Type B pancreatic cell (in vitro differentiated cells): ENCODE measurements around the gene EDC3. TPM values are rescaled to one million over a fixed set of nuclear protein-coding genes. Genes with fewer than 3 reads are reported as not detected.

Experiments used
- DNase-seq: peaks from one replicate; pipeline ENCODE4 v3.0.0; 2021; ENCODE audit warnings: mixed read lengths; ENCODE audit not compliant: unreplicated experiment; ENCODE audit errors: extremely low spot score
- H3K27ac Mint-ChIP-seq: 2 replicates; pipeline ENCODE4 v1.8.0; 2021; ENCODE audit warnings: mild to moderate bottlenecking, mixed read lengths
- H3K27me3 Mint-ChIP-seq: 2 replicates; pipeline ENCODE4 v1.8.0; 2021; ENCODE audit warnings: mixed read lengths
- H3K36me3 Mint-ChIP-seq: 2 replicates; pipeline ENCODE4 v1.8.0; 2021; ENCODE audit warnings: mixed read lengths
- H3K4me1 Mint-ChIP-seq: one replicate; pipeline ENCODE4 v1.8.0; 2021; ENCODE audit warnings: mixed read lengths; ENCODE audit not compliant: unreplicated experiment
- H3K4me3 Mint-ChIP-seq: 2 replicates; pipeline ENCODE4 v1.8.0; 2021; ENCODE audit warnings: mild to moderate bottlenecking, mixed read lengths
- H3K9me3 Mint-ChIP-seq: 2 replicates; pipeline ENCODE4 v1.8.0; 2021; ENCODE audit warnings: mixed read lengths
- total RNA-seq: library from RNA; stranded (reverse); gene quantifications from 2 replicates; pipeline ENCODE4 v1.2.1, GENCODE V29; 2021; ENCODE audit warnings: low replicate concordance
- TF ChIP-seq, protein P1 (sequence below): fragments of 200-600 bp; sonication (generic); conservative IDR thresholded peaks from 2 replicates; pipeline ENCODE4 v1.5.0; 2021; ENCODE audit warnings: antibody characterized with exemption, mild to moderate bottlenecking

EDC3 gene
- total RNA-seq, 1 donor from 2014 or later = 72.3 TPM

DNA sequence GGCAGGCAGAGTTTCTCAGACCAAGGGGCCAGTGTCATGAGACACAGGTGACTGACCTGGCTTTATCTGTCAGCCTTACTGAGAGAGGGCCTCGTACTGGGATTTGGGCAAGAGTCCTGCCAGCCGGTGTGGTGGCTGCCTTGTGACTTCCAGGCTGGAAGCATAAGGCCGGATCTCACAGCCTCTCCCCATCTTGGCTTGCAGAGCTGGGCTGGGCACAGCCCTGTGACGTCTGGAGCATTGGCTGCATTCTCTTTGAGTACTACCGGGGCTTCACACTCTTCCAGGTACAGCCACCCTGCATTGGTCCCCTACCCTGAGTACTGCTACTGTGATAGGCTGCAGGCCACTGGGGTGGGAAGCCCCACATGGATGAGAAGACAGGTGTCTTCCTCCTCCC is 68.1 kb downstream of the EDC3 start:
- H3K27ac Mint-ChIP-seq = peak overlapping the region; percentile 69
- H3K36me3 Mint-ChIP-seq = peaks cover 19% of the 10 kb centered on the region
- TF ChIP-seq, protein P1, sequence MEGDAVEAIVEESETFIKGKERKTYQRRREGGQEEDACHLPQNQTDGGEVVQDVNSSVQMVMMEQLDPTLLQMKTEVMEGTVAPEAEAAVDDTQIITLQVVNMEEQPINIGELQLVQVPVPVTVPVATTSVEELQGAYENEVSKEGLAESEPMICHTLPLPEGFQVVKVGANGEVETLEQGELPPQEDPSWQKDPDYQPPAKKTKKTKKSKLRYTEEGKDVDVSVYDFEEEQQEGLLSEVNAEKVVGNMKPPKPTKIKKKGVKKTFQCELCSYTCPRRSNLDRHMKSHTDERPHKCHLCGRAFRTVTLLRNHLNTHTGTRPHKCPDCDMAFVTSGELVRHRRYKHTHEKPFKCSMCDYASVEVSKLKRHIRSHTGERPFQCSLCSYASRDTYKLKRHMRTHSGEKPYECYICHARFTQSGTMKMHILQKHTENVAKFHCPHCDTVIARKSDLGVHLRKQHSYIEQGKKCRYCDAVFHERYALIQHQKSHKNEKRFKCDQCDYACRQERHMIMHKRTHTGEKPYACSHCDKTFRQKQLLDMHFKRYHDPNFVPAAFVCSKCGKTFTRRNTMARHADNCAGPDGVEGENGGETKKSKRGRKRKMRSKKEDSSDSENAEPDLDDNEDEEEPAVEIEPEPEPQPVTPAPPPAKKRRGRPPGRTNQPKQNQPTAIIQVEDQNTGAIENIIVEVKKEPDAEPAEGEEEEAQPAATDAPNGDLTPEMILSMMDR = no peak
- DNase-seq = no peak
- peak overlapping the region; percentile 55 for H3K4me3 Mint-ChIP-seq
- no peaks in the 10 kb centered on the region for H3K9me3 Mint-ChIP-seq
- H3K27me3 Mint-ChIP-seq = no peaks in the 10 kb centered on the region
- no peaks in the 10 kb centered on the region for H3K4me1 Mint-ChIP-seq

DNA sequence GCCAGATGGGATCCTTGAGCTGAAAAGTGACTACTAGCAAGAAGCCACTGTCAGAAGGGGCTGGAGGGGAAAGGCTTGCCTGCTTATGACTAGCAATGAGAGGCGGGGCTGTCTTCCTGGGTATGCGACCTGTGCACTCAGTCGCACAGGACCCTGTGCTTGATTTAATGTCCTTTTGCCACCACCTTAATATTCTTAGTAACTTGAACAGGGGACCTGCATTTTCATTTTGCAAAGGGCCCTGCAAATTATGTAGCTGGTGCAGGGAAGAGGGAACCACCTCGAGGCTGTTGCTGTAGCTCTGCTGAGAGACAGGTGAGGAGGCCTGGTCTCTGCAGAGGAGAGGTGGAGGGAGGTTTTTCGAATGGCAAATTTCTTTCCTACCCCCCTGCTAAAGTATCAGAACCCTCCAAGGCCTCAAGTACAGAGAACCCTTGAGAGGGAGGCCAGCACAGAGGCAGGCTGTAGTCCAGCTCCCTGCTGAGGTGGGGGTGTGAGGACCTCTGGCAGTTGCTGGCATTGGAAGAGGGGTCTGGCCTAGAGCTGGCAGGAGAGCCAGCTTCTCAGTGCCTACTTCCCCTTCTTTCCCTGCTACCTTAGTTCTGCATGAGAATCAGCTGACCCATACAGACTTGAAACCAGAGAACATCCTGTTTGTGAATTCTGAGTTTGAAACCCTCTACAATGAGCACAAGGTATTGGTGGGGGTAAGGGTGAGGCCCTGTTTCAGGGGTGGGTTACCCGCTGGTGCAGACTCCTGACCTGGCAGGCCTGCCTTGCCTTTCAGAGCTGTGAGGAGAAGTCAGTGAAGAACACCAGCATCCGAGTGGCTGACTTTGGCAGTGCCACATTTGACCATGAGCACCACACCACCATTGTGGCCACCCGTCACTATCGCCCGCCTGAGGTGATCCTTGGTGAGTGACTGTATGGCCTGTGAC is 68.8 kb downstream of the EDC3 start:
- H3K36me3 Mint-ChIP-seq = peaks cover 19% of the 10 kb centered on the region
- TF ChIP-seq, protein P1 = no peak
- DNase-seq = no peak
- no peaks in the 10 kb centered on the region for H3K27me3 Mint-ChIP-seq
- no peaks in the 10 kb centered on the region for H3K4me1 Mint-ChIP-seq
- no peaks in the 10 kb centered on the region for H3K9me3 Mint-ChIP-seq
- no peak overlapping the region for H3K27ac Mint-ChIP-seq
- H3K4me3 Mint-ChIP-seq = no peak overlapping the region

DNA sequence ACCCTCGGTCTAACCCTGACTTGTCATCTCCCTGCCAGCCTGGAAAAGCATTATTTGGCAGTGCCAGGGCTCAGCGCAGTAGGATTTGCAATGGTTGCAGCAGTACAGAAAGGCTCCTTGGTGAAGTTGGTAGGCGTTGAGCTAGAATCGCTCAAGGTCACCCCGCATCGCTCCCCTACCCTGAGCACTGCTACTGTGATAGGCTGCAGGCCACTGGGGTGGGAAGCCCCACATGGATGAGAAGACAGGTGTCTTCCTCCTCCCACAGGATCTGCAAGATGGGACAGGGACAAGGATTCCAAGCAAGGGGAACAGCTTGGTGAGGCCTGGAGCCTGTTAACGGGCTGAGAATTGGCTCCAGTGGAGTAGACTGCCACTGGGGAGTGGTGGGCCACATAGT is 69.5 kb downstream of the EDC3 start:
- TF ChIP-seq, protein P1 = no peak
- Mint-ChIP-seq H3K9me3 (no peaks in the 10 kb centered on the region), H3K4me3 (no peak overlapping the region), H3K27me3 (no peaks in the 10 kb centered on the region), H3K27ac (no peak overlapping the region), H3K4me1 (peaks cover 5% of the 10 kb centered on the region), H3K36me3 (peaks cover 20% of the 10 kb centered on the region)
- no peak for DNase-seq

DNA sequence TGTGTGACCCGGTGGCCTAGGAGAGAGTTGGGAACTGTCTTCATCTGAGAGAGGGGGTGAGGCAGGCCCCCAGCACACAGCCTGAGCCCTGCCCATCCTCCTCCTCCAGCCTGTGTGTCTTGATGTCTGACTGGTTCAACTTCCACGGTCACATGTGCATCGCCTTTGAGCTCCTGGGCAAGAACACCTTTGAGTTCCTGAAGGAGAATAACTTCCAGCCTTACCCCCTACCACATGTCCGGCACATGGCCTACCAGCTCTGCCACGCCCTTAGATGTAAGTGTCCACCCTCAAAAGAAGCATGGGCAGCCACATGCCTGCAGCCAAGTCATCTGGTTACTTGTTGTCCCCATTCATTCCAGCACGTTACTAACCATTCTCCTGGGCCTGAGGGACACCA is 70.1 kb downstream of the EDC3 start:
- TF ChIP-seq, protein P1 = no peak
- Mint-ChIP-seq H3K36me3 (peaks cover 25% of the 10 kb centered on the region), H3K27ac (peak overlapping the region; percentile 65)

DNA sequence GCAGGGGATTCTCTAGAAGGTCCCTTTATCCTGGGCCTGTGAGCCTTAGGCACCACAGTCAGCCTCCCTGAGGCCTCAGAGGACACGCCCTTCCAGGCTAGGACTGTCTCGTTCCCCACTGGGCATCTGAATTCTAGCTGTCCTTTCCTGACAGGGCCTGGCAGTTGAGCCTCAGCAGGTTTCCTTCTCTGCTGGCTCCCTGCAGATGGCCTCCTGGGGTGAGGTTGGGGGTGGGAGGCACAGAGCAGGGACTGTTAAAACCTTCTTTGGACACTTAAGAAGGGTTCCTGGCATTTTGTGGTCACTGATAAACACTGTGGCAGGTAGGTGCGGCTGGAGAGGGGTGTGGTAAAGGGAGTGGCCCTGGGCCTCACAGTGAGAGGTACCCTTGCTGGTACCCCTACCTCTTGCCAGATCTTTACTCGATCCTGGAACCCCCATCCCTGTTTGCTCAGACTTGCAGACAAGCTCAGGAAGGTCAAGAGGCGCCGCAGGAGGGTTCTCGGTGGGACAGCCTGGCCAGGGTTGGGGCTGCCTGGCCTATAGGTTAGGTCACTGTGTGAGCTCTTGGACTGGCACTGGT is 71.7 kb downstream of the EDC3 start:
- DNase-seq = no peak
- Mint-ChIP-seq H3K36me3 (peaks cover 24% of the 10 kb centered on the region), H3K27ac (peak overlapping the region; percentile 65), H3K9me3 (no peaks in the 10 kb centered on the region), H3K27me3 (no peaks in the 10 kb centered on the region), H3K4me3 (no peak overlapping the region), H3K4me1 (peaks cover 10% of the 10 kb centered on the region)
- TF ChIP-seq, protein P1 = no peak

More for the DNA sequence above, 70.1 kb downstream of the EDC3 start:
- Mint-ChIP-seq H3K4me3 (no peak overlapping the region), H3K9me3 (no peaks in the 10 kb centered on the region), H3K27me3 (no peaks in the 10 kb centered on the region), H3K4me1 (peaks cover 10% of the 10 kb centered on the region)
- no peak for DNase-seq
